GM23338 (cell line): ENCODE results near the gene TOM1L2.

Experiments
- CTCF ChIP-seq, 2 experiments: fragments of 200-600 bp in 1 of 2; sonication (generic) in 1 of 2; conservative IDR thresholded peaks; 2 replicates each; pipeline versions ENCODE4 v1.5.1 to v1.6.1; 2016 to 2017; ENCODE audit warnings: antibody characterized with exemption in 2 of 2, low read depth in 2 of 2, mild to moderate bottlenecking in 2 of 2, moderate library complexity in 1 of 2
- EZH2phosphoT487 ChIP-seq: fragments of 200-600 bp; sonication (generic); IDR thresholded peaks from one replicate; pipeline ENCODE4 v1.8.1; 2018; ENCODE audit warnings: antibody characterized with exemption; ENCODE audit not compliant: unreplicated experiment
- REST ChIP-seq: IDR thresholded peaks from one replicate; pipeline ENCODE4 v1.6.1; 2018; ENCODE audit warnings: antibody characterized with exemption; ENCODE audit not compliant: unreplicated experiment

- TF ChIP-seq CTCF (conservative IDR thresholded peaks at IDR 0.05; ENCODE audit: low read depth in 2 of 2) (no peak), REST (no peak), EZH2phosphoT487 (no peak)
Observed at GRCh38 chr17:17975436-17975835, 3.2 kb upstream of the TOM1L2 start.
